UCSD-AML1 (cell line): ENCODE measurements around the gene NCF4.

Experiments used
- DNase-seq: peaks from one replicate; lab custom pipeline; 2025; ENCODE audit not compliant: unreplicated experiment; lab: John Stamatoyannopoulos, UW

Gene NCF4

DNA sequence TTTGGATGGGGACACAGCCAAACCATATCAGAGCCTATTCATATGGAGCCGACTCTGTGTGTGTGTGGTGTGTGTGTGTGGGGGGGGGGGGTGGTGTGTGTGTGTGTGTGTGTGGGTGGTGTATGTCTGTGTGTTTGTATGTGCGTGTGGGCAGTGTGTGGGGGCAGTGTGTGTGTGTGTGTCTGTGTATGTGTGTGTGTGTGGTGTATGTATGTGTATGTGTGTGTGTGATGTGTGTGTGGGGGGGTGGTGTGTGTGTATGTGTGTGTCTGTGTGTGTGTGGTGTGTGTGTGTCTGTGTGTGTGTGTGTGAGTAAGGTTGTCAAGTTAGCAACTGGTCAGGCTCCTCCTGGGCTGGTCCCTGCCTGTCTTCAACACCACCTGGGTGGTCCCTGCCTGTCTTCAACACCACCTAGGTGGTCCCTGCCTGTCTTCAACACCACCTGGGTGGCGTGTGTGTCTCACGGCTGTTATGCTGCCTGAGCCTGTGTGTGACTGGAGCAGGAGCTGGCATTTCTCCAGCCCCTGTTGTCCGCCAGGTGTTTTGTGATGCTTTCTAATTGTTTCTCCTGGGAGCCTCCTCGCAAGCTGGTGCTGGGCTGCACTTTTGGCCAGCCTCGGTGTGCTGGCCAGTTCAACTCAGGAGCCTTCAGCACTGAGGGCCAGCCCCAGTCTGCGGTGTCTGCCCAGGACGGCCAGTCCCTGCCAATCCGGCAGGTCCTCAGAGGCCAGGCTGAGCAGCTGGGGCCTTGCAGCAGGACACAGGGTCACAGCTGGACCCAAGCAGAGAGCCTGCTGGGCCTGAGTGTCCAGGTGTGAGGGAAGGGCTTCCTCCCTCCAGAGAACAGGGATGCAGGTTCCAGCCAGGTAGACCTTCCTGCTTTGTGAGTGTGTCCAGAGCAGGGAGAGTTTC, 22.4 kb upstream of the NCF4 start:
- DNase-seq: no peak

DNA sequence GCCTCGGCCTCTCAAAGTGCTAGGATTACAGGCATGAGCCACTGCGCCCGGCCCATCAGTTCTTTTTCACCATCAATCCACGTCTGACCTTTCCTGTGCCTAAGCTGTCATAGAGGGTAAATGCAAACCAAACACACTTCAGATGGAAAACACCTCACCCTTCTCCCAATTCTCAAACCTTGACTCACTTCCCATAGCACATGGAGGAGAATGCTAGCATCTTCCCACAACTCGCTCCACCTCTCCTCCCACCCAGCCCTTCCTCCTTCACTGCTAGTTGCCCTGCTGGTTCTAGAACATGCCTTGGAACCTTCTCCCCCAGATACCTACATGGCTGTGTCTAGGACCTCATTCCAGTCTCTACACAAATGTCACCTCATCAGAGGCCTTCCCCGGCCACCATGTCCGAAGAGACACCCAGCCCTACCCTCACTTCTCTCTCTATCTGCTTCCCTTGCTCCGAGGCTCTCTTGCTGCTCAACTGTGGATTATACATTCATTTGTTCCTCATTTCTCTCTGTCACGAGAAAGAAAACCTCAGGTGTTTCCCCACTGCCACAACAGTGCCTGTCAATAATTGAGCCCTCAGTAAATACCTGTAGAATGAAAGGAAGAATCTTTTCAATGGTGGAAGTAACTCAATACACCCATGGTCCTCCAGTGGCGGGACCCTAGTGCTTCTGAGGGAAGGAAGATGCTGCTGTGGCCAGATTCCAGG, 21.3 kb upstream of the NCF4 start:
- no peak for DNase-seq

DNA sequence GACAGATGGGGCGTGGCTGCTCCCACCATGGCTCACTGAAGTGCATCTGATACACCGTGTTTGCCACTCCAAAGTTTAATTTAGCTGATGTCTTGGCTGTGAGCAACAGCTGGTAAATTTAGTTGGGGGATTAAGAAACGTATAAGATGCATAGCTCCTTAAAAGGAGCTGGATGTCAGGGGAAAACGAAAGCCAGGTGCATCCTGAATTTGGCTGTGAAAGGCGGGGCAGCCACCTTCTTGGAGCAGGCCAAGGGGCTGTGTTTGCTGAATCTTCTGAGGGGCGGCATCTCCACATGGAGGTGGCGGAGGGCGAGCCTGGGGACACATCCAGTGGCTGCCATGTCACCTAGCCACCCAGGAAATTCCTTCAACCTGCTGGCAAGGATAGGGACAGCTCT, 20.7 kb upstream of the NCF4 start:
- DNase-seq: no peak

DNA sequence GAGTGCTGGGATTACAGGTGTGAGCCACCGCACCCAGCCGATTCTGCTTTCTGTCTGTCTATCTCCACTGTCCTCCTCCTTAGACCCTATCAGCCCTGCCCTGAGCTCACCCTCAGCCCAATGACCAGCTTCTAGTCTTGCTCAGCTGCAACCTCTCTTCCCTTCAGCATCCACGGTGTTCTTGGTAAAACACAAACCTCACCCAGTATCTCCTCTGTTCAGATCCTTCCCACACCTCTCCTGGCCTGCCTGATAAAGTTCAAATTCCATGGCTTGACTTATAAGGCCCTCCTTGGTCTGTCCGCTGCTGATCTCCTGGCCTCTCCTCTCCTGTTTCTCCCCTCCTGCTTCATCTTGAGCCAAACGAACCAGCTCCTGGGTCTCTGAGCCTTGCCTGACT, 14.5 kb upstream of the NCF4 start:
- no peak for DNase-seq

DNA sequence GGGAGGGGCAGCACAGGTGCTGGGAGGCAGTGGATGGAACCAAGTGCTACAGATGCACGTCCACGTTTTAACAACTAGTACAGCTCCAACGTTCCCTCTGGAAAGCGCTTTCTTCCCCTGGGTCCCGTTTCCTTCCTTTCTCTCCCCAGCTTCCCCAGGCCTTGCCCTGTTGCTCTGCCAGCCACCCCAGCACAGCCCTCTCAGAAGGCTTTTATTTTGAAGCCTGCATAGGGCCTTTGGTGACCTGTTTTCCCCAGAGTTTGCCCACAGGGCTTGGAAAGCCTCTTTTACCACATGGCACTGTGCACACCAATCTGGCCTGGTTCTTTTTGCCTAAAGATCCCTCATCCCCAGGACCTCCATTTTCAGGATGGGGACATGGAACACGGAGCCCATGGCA, 13.9 kb upstream of the NCF4 start:
- no peak for DNase-seq

DNA sequence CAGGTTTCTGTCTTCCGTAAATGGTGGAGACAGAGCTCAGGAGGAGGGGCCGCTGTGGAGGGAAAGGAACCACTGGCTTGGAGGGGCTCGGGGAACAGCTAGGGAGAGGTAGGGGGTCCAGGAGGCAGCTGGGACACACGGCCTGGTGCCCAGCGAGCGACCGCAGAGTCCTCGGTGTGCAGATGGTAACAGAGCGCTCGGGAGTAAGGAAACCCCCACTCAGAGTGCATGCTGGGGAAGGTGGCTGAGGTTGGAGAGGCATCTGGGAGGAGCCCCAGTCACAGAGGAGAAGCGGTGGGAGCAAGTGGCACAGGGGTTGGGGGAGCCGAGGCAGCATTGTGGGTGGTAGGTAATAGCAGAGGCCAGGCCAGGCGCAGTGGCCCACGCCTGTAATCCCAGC, 10.8 kb upstream of the NCF4 start:
- DNase-seq: no peak

DNA sequence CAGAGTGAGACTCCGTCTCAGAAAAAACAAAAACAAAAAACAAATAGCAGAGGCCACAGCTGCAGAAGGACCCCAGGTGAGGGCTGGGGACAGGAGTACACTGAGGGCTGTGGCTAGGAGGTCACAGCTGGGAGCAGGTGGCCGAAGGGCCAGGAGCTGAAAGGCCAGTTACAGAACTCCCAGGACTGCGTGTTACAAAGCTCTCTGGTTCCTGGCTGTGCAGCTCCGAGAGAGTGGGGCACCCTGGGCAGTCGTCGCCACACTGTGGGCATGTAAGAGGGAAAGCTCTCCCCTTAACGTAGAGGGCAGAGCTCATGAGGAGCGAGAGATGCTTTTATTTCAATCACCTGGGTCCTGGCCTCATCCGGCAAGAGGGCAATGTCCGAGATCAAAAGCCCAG, 10.1 kb upstream of the NCF4 start:
- DNase-seq: no peak

DNA sequence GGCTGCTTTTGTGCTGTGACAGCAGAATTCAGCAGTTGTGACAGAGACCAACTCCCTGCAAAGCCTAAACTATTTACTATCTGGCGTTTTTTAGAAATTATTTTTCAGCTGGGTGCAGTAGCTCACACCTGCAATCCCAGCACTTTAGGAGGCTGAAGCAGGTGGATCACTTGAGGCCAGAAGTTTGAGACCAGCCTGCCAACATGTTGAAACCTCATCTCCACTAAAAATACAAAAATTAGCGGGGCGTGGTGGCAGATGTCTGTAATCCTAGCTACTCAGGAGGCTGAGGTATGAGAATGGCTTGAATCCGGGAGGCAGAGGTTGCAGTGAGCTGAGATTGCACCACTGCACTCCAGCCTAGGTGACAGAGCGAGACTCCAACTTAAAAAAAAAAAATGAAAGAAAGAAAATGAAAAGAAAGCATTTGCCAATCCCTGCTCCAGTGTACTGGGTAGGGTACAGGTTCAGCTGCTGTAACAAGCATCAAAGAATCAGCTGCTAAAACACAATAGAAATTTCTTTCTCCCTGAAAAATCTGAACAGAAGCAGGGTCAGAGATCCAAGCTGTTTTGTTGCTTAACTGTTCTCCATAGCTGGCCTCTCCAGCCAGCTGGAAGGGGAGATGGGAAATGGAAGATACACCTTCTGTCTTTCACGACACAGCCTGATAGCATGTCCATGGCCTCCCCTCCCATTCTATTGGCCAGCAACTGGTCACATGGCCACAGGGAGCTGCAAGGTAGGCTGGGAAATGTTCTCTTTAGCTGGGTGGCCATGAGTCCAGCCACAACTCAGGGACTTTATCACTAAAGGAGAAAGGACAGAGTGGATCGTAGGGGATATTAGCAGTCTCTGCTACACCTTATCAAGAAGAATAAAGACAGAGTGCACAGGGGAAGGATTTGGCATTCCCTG, 8.5 kb upstream of the NCF4 start:
- DNase-seq: no peak

DNA sequence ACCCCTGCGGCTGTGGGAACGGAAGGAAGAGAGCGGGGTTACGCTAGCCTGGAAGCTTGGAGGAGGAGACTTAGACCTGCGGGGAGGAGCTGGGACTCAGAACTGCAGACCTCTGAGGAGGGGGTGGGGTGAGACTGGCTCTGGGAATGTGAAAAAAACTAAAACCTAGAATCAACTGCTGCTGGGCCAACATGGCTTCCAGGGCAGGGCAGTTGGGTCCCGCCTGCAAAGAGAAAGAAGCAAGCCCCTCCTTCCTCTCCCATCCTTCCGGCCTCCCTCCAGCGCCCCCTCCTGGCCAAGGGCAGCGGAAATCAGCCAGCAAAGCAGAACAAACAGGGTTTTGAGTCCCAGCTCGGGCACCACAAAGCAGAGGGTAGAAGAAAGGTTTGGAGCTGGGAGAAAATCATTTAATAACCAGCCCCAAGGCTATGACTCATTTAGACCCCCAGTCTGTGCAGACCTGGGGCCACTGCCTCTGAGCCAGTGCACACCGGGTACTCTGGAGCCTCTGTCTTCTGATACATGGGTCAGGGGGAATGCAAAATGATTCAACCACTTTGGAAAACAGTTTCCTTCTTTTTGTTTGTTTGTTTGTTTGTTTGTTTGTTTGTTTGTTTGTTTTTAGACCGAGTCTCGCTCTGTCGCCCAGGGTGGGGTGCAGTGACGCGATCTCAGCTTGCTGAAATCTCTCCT, 7.3 kb upstream of the NCF4 start:
- peak; percentile 93 for DNase-seq

DNA sequence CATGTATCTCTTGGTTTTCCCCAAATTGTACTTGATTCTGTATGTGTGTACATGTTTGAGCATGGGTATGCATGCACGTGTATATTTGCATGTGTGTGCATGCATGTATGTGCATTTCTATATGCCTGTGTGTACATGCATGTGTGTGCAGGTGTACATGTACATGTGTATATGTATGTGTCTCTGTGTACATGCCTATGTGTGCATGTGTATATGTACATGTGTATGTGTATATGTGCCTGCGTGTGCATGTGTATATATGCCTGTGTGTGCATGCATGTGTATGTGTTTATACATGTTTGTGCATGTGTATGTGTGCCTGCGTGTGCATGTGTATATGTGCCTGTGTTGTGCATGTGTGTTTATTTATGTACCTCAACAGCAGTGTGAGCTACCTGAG, 5.3 kb upstream of the NCF4 start:
- DNase-seq: no peak

DNA sequence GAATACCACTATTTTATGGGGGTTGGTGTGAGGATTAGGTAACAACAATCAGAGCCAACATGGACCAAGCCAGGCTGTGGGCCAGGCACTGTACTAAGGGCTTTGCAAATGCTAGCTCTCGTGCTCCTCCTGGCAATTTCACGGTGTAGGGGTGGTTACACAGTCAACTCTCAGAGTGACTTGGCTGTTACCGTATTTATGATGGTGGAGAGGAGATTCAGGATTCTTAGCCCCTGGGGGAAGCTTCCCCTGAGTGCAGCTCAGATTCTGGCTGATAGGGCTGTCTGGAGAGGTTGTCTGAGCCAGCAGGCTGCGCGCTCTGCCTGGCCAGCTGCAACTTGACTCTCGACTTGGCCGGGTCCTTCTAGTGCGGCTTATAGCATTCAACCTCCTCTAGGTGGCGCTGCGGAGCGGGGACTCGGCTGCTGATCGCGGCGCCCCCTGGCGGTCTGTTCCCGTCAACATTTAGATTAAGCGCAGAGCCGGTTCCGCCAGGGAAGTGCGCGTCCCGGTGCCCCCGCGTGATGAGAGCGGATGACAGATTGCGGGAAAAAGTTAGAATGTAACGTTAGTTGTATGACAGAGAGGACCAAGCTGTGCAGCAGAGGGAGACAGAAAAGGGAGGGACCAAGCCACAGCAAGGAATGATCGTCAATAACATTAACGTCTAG, 4.5 kb upstream of the NCF4 start:
- DNase-seq: peak; percentile 90

DNA sequence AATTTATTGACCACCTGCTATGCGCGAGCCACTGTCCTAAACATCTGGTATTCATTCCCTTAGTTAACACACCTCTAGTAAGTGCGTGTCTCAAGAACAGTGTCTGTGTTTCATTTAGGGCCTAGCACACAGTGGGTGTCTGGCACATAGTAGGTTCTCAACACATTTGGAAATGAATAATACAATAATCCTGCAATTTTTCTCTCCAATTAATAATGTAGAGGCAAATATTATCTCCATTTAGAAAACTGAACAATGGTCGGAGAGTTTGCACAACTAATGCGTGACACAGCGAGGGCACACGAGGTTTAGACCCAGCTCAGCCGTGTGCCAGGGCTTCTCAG, 4.0 kb upstream of the NCF4 start:
- no peak for DNase-seq

DNA sequence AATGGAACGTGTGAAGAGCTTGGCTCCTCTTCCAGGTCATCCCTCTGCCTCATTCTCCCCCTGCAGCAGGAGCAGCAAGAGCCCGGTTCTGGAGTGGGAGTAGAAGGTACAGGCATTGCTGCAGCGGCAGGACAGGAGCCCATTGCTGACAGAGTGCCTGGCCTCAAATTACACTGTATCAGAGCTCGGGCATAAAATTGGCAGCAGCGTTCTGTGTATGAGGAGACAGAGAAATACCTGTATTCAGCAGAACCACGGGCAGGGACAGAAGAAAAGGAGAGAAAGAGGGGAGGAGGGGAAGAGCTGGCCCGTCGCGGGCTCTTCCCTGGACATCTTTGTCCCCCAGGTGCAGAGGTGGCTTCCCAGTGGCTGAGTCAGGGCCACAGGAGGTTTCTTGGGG, 2.6 kb upstream of the NCF4 start:
- DNase-seq: no peak

DNA sequence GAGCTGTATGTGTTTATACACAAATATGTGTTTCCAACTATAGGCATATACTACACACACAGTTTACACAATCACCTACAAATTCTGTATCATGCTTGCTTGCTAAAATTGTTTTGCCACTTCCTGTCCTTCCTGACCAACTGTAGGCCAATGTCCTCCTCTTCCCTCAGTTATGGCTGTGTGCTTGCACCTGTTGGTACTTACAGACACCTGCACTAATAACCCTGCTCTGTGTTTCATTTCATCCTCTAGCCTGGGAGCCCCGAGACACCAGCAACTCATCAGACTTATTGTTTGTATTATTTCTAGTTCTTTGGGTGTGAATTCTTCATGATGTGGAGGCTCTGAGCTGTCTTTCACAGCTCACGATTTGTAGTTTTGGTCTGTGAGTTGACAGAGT, 1.8 kb upstream of the NCF4 start:
- no peak for DNase-seq

DNA sequence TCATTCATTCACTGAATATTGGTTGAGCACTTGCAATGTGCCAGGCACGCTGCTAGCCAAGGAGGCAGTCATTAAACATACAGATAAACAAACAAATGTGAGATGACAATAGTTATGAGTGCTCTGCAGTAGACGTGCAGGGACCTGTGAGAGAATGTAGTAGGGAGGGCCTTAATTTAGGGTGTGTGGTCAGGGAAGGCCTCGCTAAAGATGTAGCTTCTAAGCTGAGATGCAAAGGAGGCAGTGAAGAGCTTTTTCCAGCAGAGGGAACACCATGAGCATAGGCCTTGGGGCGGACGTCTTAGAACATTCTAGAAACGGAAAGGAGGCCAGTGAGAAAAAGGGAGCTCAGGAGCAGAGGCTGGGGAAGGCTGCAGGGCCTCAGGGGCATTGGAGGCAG, 789 bp upstream of the NCF4 start:
- no peak for DNase-seq

DNA sequence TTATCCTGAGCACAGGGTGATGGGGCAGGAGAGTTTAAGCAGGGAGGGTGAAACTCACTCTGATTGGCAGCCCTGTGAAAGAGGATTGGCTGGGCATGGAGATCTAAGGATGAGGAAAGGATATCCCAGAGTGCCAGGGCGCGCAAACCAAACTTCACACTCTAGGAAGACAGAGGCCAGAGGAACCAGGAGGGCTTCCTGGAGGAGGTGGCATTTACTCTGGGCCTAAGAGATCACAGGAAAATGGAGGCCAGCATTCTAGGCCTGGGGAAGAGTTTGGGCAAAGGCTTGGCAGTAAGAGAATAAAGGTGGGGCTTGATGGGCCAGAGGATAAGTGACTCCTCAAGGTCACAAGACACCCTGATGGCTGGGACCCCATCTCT, 377 bp upstream of the NCF4 start:
- DNase-seq: no peak

DNA sequence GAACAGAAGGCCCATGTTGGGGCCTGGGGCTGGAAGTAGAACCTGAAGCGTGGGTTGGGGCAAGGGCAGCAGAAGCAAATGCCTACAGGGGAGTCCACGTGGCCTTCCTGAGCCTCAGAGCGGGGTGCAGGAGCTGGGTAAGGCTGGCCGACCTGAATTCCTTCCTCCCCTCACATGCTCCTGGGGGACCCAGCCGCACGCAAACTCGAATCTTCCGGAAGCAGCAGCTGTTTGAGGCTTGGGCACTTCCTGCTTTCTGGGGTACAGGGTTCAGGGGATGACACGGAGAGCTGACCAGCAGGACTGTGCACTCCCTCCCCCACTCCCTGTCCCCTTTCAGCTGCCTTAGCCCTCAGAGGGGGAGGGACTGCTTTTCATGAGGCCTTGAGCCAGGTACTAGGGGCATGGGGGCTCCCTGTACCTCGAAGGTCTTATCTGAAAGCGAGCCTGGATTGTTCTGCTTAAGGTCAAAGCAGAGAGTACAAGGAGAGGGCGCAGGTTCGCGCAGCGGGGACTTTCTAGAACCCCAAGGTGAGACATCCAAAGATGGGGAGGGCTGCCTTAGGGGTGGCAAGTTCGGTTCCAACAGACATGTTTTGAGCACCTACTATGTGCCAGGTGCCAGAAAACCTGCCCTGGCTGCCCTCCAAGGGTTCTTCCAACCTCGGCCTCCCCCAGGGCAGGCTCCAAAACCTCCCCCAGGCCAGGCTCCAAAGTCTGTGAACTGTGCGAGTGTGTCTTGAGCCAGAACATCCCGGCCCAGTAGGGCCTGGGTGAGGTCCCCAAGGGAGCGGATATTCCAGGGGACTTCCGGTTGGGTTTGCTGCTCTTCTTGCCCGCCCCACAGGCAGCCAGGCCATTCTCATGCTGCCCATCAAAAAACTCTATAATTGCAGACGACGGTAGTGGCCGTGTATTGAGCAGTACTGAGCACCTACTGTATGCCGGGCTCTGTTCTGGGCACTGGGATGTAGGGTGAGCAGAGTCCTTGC, 1.7 kb downstream of the NCF4 start:
- DNase-seq: peak; percentile 87

DNA sequence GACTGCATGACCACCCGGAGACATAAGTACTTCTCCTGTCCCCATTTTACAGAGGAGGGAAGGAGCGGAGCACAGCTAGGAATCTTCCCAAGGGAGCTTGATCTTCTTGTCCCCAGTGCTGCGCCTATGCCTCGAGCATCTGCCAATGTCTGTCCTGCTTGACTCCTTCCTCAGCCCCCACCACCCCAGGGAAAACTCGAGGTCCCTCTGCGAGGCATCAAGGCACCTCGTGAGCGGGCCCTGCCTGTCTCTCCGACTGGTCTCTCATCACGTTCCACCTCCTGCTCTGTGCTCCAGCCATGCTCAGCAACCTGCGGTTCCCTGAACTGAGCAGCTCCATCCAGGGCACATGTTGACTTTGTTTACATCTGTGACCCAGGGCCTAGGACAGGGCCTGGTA, 2.5 kb downstream of the NCF4 start:
- no peak for DNase-seq

DNA sequence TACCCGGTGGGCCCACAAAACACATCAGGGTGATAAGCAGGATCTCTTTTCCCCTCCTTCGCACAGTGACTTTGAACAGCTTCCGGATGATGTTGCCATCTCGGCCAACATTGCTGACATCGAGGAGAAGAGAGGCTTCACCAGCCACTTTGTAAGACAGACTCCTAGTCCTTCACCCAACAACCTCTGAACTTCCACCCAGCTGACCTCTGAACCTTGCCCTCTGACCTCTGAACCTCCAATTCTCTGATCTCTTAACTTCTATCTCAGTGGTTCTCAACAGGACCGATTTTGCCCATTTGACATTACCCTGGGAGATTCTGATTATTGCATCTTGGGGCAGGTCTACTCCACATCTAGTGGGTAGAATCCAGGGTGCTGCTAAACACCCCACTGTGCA, 3.2 kb downstream of the NCF4 start:
- no peak for DNase-seq
